Superior temporal gyrus (tissue), 1 donor: Measurements from ENCODE around the gene LCAT.
A peak's percentile ranks its signal among the peaks of the same experiment; 100 is the strongest.

Source experiments
- DNase-seq: peaks from one replicate; pipeline ENCODE4 v3.0.0-alpha.2; 2016; ENCODE audit errors: extremely low spot score

The LCAT gene

GRCh38 chr16:67909056-67909742, 34.7 kb downstream of the LCAT start:
- DNase-seq: no peak

DNA sequence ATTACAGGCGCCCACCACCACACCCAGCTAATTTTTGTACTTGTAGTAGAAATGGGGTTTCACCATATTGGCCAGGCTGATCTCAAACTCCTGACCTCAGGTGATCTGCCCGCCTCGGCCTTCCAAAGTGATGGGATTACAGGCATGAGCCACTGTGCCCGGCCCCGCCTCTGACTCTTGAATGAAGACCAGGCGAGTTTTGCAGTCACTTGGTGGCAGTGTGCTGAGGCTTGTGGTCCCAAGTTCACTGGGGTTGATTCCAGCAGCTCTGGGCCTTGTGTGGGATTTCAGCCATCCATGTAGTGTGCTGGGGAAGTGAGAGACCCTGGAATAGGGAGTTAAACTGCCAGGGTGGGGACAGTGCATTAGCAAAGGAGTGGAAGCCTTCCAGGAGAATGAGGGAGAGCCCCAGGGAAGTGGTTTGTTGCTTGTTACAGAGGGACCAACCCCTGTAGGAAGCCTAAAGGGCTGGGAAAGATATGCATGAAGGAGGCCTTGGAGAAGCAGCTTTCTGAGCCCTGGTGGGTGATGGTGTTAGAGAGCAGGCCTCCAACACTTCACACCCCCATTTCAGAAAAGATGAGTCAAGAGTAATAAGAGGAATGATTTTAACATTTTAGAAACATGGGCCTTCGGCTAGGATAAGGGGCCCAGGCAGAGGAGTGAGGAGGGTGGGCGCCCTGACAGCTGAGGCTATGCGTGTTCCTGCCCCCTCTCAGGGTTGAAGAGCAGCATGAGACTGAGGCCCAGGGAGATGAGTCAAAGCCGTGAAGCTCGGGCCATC, 36.3 kb downstream of the LCAT start:
- no peak for DNase-seq

GRCh38 chr16:67902831-67903230, 41.1 kb downstream of the LCAT start:
- no peak for DNase-seq

GRCh38 chr16:67901734-67902133, 42.2 kb downstream of the LCAT start:
- DNase-seq: no peak

DNA sequence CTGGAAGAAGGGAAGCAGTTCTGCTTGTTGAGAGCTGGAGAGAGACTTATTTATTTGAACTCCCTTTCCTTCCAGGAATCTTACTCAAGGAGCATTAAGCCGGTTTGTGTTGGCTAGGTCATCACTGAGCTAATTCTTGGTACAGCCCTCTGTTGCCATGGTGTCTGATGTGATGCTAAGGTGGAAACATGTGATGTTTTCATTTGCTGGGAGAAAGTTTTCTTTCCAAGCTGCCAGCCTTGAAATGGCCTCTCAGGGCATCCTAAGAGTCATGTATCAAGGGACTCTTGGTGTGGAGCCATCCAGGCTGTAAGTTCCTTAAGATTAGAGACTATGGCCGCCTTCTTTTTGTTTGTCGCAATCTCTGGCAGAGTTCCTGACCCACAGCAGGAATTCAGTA, 46.7 kb downstream of the LCAT start:
- no peak for DNase-seq

- no peak for DNase-seq
These were observed 50.0 kb downstream of the LCAT start for GRCh38 chr16:67893743-67894399.

GRCh38 chr16:67892899-67893742, 50.8 kb downstream of the LCAT start, which contains the start of gene PSKH1:
Gene PSKH1 (plus strand): TSS chr16:67893254. CDS start chr16:67908750, 15,496 bp downstream.
- peak; percentile 95 for DNase-seq

- no peak for DNase-seq
These were observed 51.5 kb downstream of the LCAT start for GRCh38 chr16:67892375-67892774.
